Endodermal cell (in vitro differentiated cells): ENCODE measurements around the gene CACNA1E. TPM values are rescaled to one million over a fixed set of nuclear protein-coding genes. Genes with fewer than 3 reads are reported as not detected.

Source experiments
- DNase-seq: peaks from one replicate; pipeline ENCODE4 v3.0.0-alpha.2; 2017
- H3K27ac ChIP-seq: 2 replicates; pipeline ENCODE4 v1.5.1; 2013; ENCODE audit warnings: mild to moderate bottlenecking, low read depth, low read length, moderate library complexity
- H3K27me3 ChIP-seq: 2 replicates; pipeline ENCODE4 v1.6.1; 2013; ENCODE audit warnings: mild to moderate bottlenecking, low read length, moderate library complexity; ENCODE audit not compliant: insufficient read depth, control insufficient read depth, poor library complexity, severe bottlenecking
- H3K36me3 ChIP-seq: 2 replicates; pipeline ENCODE4 v1.7.0; 2013; ENCODE audit warnings: mild to moderate bottlenecking, low read length, moderate library complexity; ENCODE audit not compliant: control insufficient read depth, insufficient read depth
- H3K4me1 ChIP-seq: one replicate; pipeline ENCODE4 v1.7.0; 2013; ENCODE audit warnings: low read length; ENCODE audit not compliant: control insufficient read depth, insufficient read depth
- H3K4me3 ChIP-seq: 2 replicates; pipeline ENCODE4 v1.5.1; 2013; ENCODE audit warnings: mild to moderate bottlenecking, low read length, moderate library complexity
- H3K9ac ChIP-seq: 2 replicates; pipeline ENCODE4 v1.6.1; 2013; ENCODE audit warnings: mild to moderate bottlenecking, low read length, moderate library complexity; ENCODE audit not compliant: poor library complexity, severe bottlenecking; ENCODE audit errors: extremely low read depth
- H3K9me3 ChIP-seq: 2 replicates; pipeline ENCODE4 v1.6.1; 2013; ENCODE audit warnings: mild to moderate bottlenecking, low read length, moderate library complexity; ENCODE audit not compliant: control insufficient read depth
- H3K27ac Mint-ChIP-seq: 2 replicates; pipeline ENCODE4 v1.8.0; 2020; ENCODE audit warnings: mixed read lengths
- H3K27me3 Mint-ChIP-seq: 2 replicates; pipeline ENCODE4 v1.8.0; 2021; ENCODE audit warnings: mild to moderate bottlenecking, mixed read lengths; ENCODE audit not compliant: insufficient read depth
- H3K36me3 Mint-ChIP-seq: 2 replicates; pipeline ENCODE4 v1.8.0; 2020; ENCODE audit warnings: low read depth, mixed read lengths
- H3K4me1 Mint-ChIP-seq: 2 replicates; pipeline ENCODE4 v1.8.0; 2020; ENCODE audit warnings: mixed read lengths
- H3K4me3 Mint-ChIP-seq: 2 replicates; pipeline ENCODE4 v1.8.0; 2020; ENCODE audit warnings: mild to moderate bottlenecking, moderate library complexity, mixed read lengths
- H3K9me3 Mint-ChIP-seq: 2 replicates; pipeline ENCODE4 v1.8.0; 2020; ENCODE audit warnings: mild to moderate bottlenecking, mixed read lengths
- WGBS, 2 experiments: methylation state at CpG; one replicate each; pipeline versions ENCODE4 v1.1.5 to v1.1.7; 2013; ENCODE audit warnings: missing lambda C conversion rate in 2 of 2, mixed read lengths in 1 of 2; ENCODE audit not compliant: insufficient coverage in 1 of 2, insufficient read length in 1 of 2; 5-methylcytosine and 5-hydroxymethylcytosine counted together
- total RNA-seq, 2 donors: library from RNA; stranded (reverse); fragmentation: NEBNext Ultra II Directional in 1 of 2; extraction: Animal tissue kit (Norgen Biotek cat#: 25700) in 1 of 2; gene quantifications; 2 replicates in 1 of 2; 3 replicates in 1 of 2; pipeline ENCODE4 v1.2.1, GENCODE V29; 2021
- TF ChIP-seq, protein P1 (sequence below): fragments of 200-600 bp; sonication (generic); conservative IDR thresholded peaks from 2 replicates; pipeline ENCODE4 v1.5.0; 2021; ENCODE audit warnings: antibody characterized with exemption, mild to moderate bottlenecking

The CACNA1E gene
- total RNA-seq, 2 donors from 2014 or later, result 4.7 to 5.8 TPM

DNA sequence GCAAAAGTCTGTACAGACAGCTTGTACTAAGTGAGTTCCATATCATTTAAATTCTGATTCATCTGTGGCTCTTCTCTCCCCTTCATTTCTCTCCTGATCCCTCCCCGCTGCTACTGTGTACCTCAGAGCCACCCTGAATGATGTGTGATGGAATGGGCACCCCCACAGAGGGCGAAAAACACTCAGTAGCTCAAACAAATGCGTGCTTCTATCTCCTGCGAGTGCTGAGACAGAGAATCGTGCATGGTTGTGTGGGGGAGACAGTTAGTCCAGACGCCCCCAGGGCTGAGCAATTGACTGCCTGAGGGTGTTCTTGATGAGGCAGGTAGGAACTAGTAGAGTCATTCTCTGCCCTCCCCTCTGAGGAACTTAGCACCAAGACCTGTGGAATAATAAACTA, 308.4 kb downstream of the CACNA1E start:
- Mint-ChIP-seq H3K27ac (no peak overlapping the region), H3K36me3 (no peaks in the 10 kb centered on the region), H3K4me3 (no peak overlapping the region), H3K9me3 (no peaks in the 10 kb centered on the region), H3K27me3 (no peaks in the 10 kb centered on the region), H3K4me1 (no peaks in the 10 kb centered on the region)
- Histone ChIP-seq H3K36me3 (no peaks in the 10 kb centered on the region), H3K27ac (no peak overlapping the region), H3K4me1 (no peaks in the 10 kb centered on the region), H3K27me3 (no peaks in the 10 kb centered on the region), H3K4me3 (no peak overlapping the region), H3K9me3 (no peaks in the 10 kb centered on the region), H3K9ac (no peak overlapping the region)
- DNase-seq, result no peak
- TF ChIP-seq, protein P1, sequence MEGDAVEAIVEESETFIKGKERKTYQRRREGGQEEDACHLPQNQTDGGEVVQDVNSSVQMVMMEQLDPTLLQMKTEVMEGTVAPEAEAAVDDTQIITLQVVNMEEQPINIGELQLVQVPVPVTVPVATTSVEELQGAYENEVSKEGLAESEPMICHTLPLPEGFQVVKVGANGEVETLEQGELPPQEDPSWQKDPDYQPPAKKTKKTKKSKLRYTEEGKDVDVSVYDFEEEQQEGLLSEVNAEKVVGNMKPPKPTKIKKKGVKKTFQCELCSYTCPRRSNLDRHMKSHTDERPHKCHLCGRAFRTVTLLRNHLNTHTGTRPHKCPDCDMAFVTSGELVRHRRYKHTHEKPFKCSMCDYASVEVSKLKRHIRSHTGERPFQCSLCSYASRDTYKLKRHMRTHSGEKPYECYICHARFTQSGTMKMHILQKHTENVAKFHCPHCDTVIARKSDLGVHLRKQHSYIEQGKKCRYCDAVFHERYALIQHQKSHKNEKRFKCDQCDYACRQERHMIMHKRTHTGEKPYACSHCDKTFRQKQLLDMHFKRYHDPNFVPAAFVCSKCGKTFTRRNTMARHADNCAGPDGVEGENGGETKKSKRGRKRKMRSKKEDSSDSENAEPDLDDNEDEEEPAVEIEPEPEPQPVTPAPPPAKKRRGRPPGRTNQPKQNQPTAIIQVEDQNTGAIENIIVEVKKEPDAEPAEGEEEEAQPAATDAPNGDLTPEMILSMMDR, result no peak
- 90 to 100% methylated on average over 2 to 6 of the region's 6 CpGs for WGBS, 2 experiments

DNA sequence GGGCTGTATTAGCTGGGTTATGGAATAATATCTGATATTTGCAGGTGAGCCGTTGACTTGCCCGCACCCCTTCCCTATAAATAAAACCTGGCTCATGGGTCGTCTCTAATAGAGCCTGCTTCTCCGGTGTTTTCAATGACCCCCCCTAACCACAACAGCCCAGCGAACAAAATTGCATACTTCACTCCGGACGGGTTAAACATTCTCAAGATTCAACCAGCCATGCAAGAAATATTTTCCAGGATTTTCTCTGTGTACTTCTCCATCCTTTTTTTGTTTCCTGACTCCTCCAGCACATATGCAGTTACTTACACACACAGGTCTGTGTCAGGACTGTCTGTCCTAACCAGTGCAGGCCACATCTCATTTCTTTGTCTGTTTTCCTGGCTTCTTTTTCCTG, 310.5 kb downstream of the CACNA1E start:
- H3K4me1 Mint-ChIP-seq, result no peaks in the 10 kb centered on the region
- H3K4me1 ChIP-seq, result no peaks in the 10 kb centered on the region
- H3K36me3 ChIP-seq, result no peaks in the 10 kb centered on the region
- H3K9me3 Mint-ChIP-seq, result no peaks in the 10 kb centered on the region
- H3K4me3 Mint-ChIP-seq, result no peak overlapping the region
- TF ChIP-seq, protein P1, result no peak
- DNase-seq, result no peak
- H3K27ac ChIP-seq, result no peak overlapping the region
- WGBS, 2 experiments, result 92 to 95% methylated on average over 5 to 7 of the region's 7 CpGs
- H3K9ac ChIP-seq, result no peak overlapping the region
- H3K9me3 ChIP-seq, result no peaks in the 10 kb centered on the region
- H3K36me3 Mint-ChIP-seq, result no peaks in the 10 kb centered on the region
- H3K27me3 ChIP-seq, result no peaks in the 10 kb centered on the region
- H3K27me3 Mint-ChIP-seq, result peaks cover 7% of the 10 kb centered on the region
- H3K27ac Mint-ChIP-seq, result no peak overlapping the region
- no peak overlapping the region for H3K4me3 ChIP-seq

DNA sequence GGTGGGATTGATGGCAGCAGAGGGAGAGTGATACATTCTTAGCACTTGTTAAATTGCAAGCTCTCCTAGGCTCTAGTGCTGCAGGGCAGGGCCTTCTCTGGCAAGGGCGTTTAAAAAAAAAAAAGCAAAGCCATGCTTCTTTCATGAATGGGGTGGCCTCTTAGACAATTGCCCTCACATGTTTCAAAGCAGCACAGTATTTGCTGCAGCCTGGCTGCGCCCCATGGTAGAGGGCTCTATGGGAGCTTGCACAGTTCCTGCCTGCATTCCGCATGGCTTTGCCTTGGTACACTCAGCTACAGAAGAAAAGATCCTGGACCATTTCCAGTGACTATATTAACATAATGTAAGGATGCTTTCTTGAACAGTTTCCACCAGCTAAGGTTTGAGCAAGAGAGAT, 311.0 kb downstream of the CACNA1E start:
- H3K27ac Mint-ChIP-seq, result no peak overlapping the region

More for the DNA sequence above, 311.0 kb downstream of the CACNA1E start:
- H3K4me1 ChIP-seq, result no peaks in the 10 kb centered on the region
- Mint-ChIP-seq H3K36me3 (no peaks in the 10 kb centered on the region), H3K9me3 (no peaks in the 10 kb centered on the region), H3K4me1 (no peaks in the 10 kb centered on the region), H3K4me3 (no peak overlapping the region), H3K27me3 (peaks cover 7% of the 10 kb centered on the region)
- H3K36me3 ChIP-seq, result no peaks in the 10 kb centered on the region
- 88 to 93% methylated on average over 3 of the region's 3 CpGs for WGBS, 2 experiments
- no peaks in the 10 kb centered on the region for H3K27me3 ChIP-seq
- no peak overlapping the region for H3K27ac ChIP-seq
- H3K9me3 ChIP-seq, result no peaks in the 10 kb centered on the region
- no peak overlapping the region for H3K4me3 ChIP-seq
- TF ChIP-seq, protein P1, result no peak
- no peak overlapping the region for H3K9ac ChIP-seq
- no peak for DNase-seq
